ENCODE measurements around the gene ICAM4. TPM values are rescaled to one million over a fixed set of nuclear protein-coding genes. Genes with fewer than 3 reads are reported as not detected.

ICAM4 gene
- total and polyA plus RNA-seq, 2 of the 13 experiments (the other 11 are each of a cell fraction or from before 2014, with no cell fraction given), result 2.9 to 4.0 TPM

DNA sequence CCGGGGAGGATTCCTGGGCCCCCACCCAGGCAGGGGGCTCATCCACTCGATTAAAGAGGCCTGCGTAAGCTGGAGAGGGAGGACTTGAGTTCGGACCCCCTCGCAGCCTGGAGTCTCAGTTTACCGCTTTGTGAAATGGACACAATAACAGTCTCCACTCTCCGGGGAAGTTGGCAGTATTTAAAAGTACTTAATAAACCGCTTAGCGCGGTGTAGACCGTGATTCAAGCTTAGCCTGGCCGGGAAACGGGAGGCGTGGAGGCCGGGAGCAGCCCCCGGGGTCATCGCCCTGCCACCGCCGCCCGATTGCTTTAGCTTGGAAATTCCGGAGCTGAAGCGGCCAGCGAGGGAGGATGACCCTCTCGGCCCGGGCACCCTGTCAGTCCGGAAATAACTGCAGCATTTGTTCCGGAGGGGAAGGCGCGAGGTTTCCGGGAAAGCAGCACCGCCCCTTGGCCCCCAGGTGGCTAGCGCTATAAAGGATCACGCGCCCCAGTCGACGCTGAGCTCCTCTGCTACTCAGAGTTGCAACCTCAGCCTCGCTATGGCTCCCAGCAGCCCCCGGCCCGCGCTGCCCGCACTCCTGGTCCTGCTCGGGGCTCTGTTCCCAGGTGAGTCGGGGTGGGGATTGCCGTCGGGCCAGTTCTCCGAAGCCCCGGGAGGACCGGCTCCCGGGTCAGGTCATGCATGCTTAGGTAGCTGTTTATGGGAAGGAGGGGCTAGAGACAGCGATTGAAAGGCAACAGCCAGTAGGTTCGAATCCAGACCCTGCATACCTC, 15.9 kb upstream of the ICAM4 start, which contains the start of gene ICAM1 (continued):
- TF ChIP-seq PCBP1 (IDR thresholded peaks at IDR 0.05; ENCODE audit: borderline replicate concordance, low read depth, low read length), result 0 out of 2 replicates have a peak, but pooled peaks have one; percentile 26
- TF ChIP-seq PTBP1 (IDR thresholded peaks at IDR 0.05; ENCODE audit: low read depth, low read length, poor library complexity, severe bottlenecking), result no peak
- TF ChIP-seq SKIL (CRISPR knock-in tag; IDR thresholded peaks at IDR 0.05; ENCODE audit: borderline replicate concordance), result peak; percentile 70; the same call in 1 of the 2 replicates
- 0 out of 2 replicates have a peak, but pooled peaks have one; percentile 72 for TF ChIP-seq ZNF354B (CRISPR knock-in tag; IDR thresholded peaks at IDR 0.05)
- peak; percentile 75 for TF ChIP-seq HMG20B (CRISPR knock-in tag; conservative IDR thresholded peaks at IDR 0.05)
- no peak for TF ChIP-seq ZNF646 (CRISPR knock-in tag; IDR thresholded peaks at IDR 0.05)
- peak; percentile 80; the same call in 1 of the 2 replicates for TF ChIP-seq ZNF446 (CRISPR knock-in tag; IDR thresholded peaks at IDR 0.05)
- TF ChIP-seq MAFF (IDR thresholded peaks at IDR 0.05; ENCODE audit: low read depth, low read length), result no peak
- peak; percentile 92; the same call in 1 of the 2 replicates for TF ChIP-seq FOXC1 (CRISPR knock-in tag; IDR thresholded peaks at IDR 0.05; ENCODE audit: borderline replicate concordance)
- no peak for TF ChIP-seq ZNF790 (CRISPR knock-in tag; IDR thresholded peaks at IDR 0.05; ENCODE audit: borderline replicate concordance)
- no peak for TF ChIP-seq POLR2AphosphoS2 (IDR thresholded peaks at IDR 0.05; ENCODE audit: low read depth, low read length)
- TF ChIP-seq ISL2 (CRISPR knock-in tag; IDR thresholded peaks at IDR 0.05), result peak; percentile 70
- no peak for TF ChIP-seq ZNF180 (CRISPR knock-in tag; IDR thresholded peaks at IDR 0.05; ENCODE audit: borderline replicate concordance, low read depth)
- TF ChIP-seq KLF16 (CRISPR knock-in tag; IDR thresholded peaks at IDR 0.05), result peak in 1 of 2 experiments; percentile 96; a peak in 2 of 4 replicates
- peak; percentile 73 for TF ChIP-seq GABPA (IDR thresholded peaks at IDR 0.05; ENCODE audit: low read depth, low read length)
- TF ChIP-seq GABPA (CRISPR knock-in tag; IDR thresholded peaks at IDR 0.05; ENCODE audit: low read depth), result peak; percentile 91
